ENCODE measurements around the gene ABTB1. TPM values are rescaled to one million over a fixed set of nuclear protein-coding genes. Genes with fewer than 3 reads are reported as not detected.

ABTB1 gene
- total and polyA plus RNA-seq, 8 donors: 22.0 to 113 (median 43.7) TPM

DNA sequence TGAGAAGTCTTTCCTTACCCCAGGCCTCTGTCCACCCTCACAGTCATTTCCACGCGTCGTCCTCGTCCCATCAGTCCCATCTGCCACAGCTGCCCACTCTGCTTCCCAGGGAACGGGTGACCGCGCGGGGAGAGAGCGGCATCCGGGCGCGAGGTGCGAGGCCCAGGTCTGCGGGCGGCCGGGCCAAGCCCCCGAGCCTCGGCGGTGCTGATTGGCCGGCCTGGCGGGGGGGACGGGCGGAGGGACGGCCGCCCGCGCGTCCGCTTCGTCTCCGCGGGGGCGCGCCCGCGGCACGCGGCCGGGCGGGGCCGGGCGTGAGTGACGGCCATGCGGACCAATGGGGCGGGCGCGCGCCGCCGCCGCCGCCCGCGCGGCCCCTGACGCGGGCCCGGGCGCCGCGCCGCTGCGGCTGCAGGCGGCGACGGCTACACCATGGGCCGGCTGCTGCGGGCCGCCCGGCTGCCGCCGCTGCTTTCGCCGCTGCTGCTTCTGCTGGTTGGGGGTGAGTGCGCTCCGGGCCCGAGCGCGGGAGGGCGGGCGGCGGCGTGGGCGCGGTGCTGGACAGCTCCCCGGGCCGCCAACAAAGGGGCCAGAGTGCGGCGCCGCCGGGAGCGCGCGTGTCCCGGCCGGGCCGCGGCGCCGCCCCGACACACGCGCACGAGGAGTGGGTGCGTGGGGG, 43.8 kb upstream of the ABTB1 start, which contains the start of gene PODXL2:
Gene PODXL2, plus strand, starts transcription at position 398 of the 679 bp plus-strand sequence. Its CDS starts 35 bp downstream, at position 433.
- H3K27ac ChIP-seq: peak within 1 kb of the TSS in 2 of 5 donors; percentile 7 to 25
- peaks cover 13 to 22% (median 15%) of the 10 kb centered on the region in 4 donors for H3K4me1 ChIP-seq
- 4 to 31% (median 5%) methylated on average over 9 to 94 of the region's 105 CpGs for WGBS, 5 donors
- intact Hi-C loops (cut with DNase I; ENCODE audit: low total_unique reads): no loop called here
- H3K9me3 ChIP-seq: no peaks in the 10 kb centered on the region
- peaks cover 0 to 20% (median 0%) of the 10 kb centered on the region in 3 donors for H3K27me3 ChIP-seq
- H3K4me3 ChIP-seq: peak within 1 kb of the TSS; percentile 53 to 75 (median 64)
- DNase-seq: peak; percentile 55 to 87
- TF ChIP-seq POLR2A (IDR thresholded peaks at IDR 0.05): no peak
- no peak for TF ChIP-seq POLR2AphosphoS5 (IDR thresholded peaks at IDR 0.05)
- TF ChIP-seq EP300 (IDR thresholded peaks at IDR 0.05): no peak
- TF ChIP-seq, protein P1, sequence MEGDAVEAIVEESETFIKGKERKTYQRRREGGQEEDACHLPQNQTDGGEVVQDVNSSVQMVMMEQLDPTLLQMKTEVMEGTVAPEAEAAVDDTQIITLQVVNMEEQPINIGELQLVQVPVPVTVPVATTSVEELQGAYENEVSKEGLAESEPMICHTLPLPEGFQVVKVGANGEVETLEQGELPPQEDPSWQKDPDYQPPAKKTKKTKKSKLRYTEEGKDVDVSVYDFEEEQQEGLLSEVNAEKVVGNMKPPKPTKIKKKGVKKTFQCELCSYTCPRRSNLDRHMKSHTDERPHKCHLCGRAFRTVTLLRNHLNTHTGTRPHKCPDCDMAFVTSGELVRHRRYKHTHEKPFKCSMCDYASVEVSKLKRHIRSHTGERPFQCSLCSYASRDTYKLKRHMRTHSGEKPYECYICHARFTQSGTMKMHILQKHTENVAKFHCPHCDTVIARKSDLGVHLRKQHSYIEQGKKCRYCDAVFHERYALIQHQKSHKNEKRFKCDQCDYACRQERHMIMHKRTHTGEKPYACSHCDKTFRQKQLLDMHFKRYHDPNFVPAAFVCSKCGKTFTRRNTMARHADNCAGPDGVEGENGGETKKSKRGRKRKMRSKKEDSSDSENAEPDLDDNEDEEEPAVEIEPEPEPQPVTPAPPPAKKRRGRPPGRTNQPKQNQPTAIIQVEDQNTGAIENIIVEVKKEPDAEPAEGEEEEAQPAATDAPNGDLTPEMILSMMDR (IDR thresholded peaks at IDR 0.05): no peak
- no peaks in the 10 kb centered on the region for H3K36me3 ChIP-seq

DNA sequence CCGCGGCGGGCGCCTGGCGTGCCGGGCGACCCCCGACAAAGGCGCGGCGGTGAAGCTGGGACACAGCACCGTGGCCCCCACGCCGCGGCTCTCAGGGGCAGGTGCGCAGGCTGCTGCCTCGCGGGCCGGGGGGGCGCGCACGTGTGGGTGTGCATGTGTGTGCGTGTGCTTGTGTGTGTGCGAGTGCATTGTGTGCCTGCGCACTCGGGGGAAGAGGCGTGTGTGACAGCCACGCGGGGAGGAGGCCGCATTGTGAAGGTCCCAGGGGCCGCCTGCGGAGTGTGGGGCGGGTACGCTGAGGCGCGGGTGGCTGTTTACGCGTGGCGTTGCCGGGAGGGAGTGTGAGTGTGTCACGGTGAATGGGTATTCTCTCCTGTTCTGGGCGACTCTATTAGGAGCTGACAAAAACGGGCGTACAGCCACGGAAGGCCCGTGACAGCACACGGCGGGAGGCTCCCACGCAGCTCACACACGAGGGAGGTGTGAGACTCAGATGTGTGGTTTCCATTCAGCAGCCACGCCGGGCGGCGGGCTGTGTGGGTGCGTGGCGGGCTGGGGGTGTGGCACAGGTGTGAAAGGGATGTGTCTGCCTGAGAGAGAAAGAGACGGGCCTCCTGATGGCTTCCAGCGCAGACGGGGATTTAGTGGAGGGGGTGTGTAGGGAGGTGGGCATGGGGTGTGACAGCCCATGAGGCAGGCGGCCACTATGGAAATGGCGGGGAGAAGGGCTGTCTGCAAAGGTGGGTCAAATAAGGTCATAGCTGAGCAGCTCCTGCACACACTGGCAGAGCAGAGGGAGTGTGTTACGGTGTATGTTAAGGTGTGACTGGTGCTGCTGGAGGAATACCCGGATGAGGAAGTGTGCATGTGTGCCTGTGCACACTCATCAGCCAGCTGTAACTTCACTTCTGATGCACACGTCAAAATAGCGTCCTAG, 43.0 kb upstream of the ABTB1 start:
- peak overlapping the region in 2 of 5 donors; percentile 7 to 25 for H3K27ac ChIP-seq
- TF ChIP-seq POLR2A (IDR thresholded peaks at IDR 0.05): no peak
- no peak for TF ChIP-seq EP300 (IDR thresholded peaks at IDR 0.05)
- TF ChIP-seq, protein P1 (IDR thresholded peaks at IDR 0.05): no peak
- TF ChIP-seq POLR2AphosphoS5 (IDR thresholded peaks at IDR 0.05): no peak
- H3K27me3 ChIP-seq: peaks cover 0 to 20% (median 0%) of the 10 kb centered on the region in 3 donors
- H3K9me3 ChIP-seq: no peaks in the 10 kb centered on the region
- H3K4me1 ChIP-seq: peaks cover 13 to 22% (median 15%) of the 10 kb centered on the region in 4 donors
- intact Hi-C loops (cut with DNase I; ENCODE audit: low total_unique reads): no loop called here
- no peaks in the 10 kb centered on the region for H3K36me3 ChIP-seq
- DNase-seq: peak in 1 of 2 donors; percentile 67
- 10 to 37% (median 12%) methylated on average over 29 to 65 of the region's 65 CpGs for WGBS, 5 donors
- H3K4me3 ChIP-seq: peak overlapping the region; percentile 53 to 75 (median 64)

DNA sequence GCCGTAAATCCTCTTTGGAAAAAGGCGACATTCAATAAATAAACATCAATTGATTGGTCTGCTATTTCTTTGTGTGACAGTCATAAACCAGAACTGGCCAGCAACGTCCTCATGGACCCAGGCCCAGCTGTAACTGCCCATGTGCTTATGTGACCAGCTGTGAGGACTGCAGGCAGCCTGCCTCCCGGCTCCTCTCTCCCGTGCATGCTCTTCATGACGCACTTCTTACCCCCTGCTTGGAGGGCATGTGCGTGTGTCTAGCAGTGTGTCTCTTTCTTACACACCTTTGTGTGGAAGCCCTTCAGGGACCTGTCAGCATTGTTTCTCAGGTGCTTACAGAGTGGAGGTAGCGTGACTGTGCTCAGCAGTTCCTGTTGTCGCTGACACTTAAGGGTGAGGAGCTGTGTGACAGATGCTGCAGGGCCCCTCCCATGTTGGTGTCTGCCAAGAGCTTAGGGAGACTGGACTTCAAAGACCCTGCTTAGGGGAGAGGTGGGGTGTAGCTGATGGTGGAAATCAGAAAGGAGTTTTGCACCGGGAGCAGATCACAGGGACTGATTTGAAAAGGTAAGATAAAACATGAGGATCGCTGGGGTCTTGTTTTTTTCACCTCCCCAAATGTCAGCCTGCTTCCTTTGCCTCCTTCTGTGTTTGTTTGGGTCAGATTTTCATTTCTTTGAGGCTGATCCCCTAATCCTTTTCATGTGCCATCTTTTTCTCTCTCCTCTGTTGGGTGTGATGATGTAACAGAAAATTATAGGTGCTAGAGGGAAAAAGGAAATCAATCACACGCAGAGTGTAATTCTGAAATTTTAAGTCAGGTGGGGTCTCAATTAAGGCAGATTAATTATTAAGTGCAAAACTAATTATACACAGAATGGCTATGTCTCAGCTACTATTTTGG, 41.7 kb upstream of the ABTB1 start:
- Histone ChIP-seq H3K36me3 (no peaks in the 10 kb centered on the region), H3K4me1 (peaks cover 13 to 22% (median 15%) of the 10 kb centered on the region in 4 donors), H3K4me3 (no peak overlapping the region), H3K9me3 (no peaks in the 10 kb centered on the region), H3K27me3 (peaks cover 0 to 20% (median 0%) of the 10 kb centered on the region in 3 donors), H3K27ac (no peak overlapping the region)
- intact Hi-C loops (cut with DNase I; ENCODE audit: low total_unique reads): no loop called here
- 87 to 90% (median 89%) methylated on average over 12 of the region's 12 CpGs for WGBS, 5 donors
- TF ChIP-seq EP300 (IDR thresholded peaks at IDR 0.05): no peak
- no peak for TF ChIP-seq POLR2AphosphoS5 (IDR thresholded peaks at IDR 0.05)
- peak in 1 of 2 donors; percentile 18 for DNase-seq

DNA sequence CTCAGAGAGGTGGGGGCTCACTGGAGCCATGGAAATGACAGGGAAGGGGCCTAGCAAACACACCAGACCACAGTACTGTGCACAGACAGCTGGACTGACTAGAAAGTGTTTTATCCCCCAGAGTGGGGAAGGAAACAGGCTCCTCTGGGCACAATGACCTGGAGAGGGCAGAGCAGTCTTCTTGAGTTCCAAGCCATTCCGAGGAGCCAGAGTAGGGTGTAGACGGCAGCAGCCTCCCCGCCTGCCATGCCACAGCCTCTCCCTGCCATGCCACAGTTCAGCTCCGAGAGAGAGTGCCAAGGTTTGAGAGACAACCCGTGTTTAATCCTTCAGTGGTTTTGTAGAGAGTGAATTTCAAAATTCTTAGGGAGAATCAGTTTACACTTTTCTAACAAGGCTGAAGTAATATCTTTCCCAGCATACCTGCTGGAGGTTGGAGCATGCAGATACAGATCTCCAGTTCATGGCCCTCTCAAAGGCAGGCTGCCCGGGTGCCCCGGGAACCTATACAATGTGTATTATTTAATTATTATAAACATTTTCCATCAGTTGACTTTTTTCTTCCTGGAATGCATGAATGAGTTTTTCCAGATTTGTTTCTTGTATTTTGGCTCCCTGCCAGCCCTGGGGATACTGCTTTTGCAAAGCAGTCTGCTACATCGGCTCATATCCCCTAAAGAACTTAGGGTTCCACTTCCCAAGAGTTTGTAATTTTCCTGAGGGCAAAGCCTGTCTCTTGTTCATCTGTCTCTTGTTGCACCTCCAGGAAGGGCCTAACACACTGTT, 40.5 kb upstream of the ABTB1 start:
- peaks cover 13 to 22% (median 15%) of the 10 kb centered on the region in 4 donors for H3K4me1 ChIP-seq
- H3K27me3 ChIP-seq: peaks cover 0 to 20% (median 0%) of the 10 kb centered on the region in 3 donors
- intact Hi-C loops (cut with DNase I; ENCODE audit: low total_unique reads): no loop called here
- H3K4me3 ChIP-seq: no peak overlapping the region
- no peaks in the 10 kb centered on the region for H3K36me3 ChIP-seq
- no peaks in the 10 kb centered on the region for H3K9me3 ChIP-seq
- TF ChIP-seq POLR2A (IDR thresholded peaks at IDR 0.05) (no peak), POLR2AphosphoS5 (IDR thresholded peaks at IDR 0.05) (no peak), EP300 (IDR thresholded peaks at IDR 0.05) (no peak)
- TF ChIP-seq, protein P1 (IDR thresholded peaks at IDR 0.05): no peak
- DNase-seq: peak in 1 of 2 donors; percentile 59
- 58 to 72% (median 67%) methylated on average over 8 of the region's 8 CpGs for WGBS, 5 donors
- no peak overlapping the region for H3K27ac ChIP-seq

All from stomach (tissue), 9 donors.